ENCODE results near the gene UBTF. TPM values are rescaled to one million over a fixed set of nuclear protein-coding genes. Genes with fewer than 3 reads are reported as not detected.

Gene UBTF
- total and polyA plus RNA-seq, 5 donors from 2014 or later: 22.3 to 104 (median 27.4) TPM

- Mint-ChIP-seq H3K27ac (peak overlapping the region in 1 of 3 donors; percentile 62), H3K9me3 (no peaks in the 10 kb centered on the region), H3K4me3 (no peak overlapping the region), H3K4me1 (peaks cover 0 to 11% (median 9%) of the 10 kb centered on the region in 4 donors), H3K36me3 (no peaks in the 10 kb centered on the region), H3K27me3 (no peaks in the 10 kb centered on the region)
- Histone ChIP-seq H3K36me3 (ENCODE audit: control insufficient read depth, insufficient read depth, low read length) (no peaks in the 10 kb centered on the region), H3K4me1 (ENCODE audit: control insufficient read depth, insufficient read depth, low read length, poor library complexity, severe bottlenecking) (no peaks in the 10 kb centered on the region), H3K9me3 (ENCODE audit: control insufficient read depth in 2 of 2, low read length in 2 of 2) (no peaks in the 10 kb centered on the region), H3K27ac (ENCODE audit: insufficient read depth, low read length, poor library complexity, severe bottlenecking) (no peak overlapping the region), H3K27me3 (ENCODE audit: control insufficient read depth, insufficient read depth, low read length) (no peaks in the 10 kb centered on the region), H3K4me3 (ENCODE audit: low read depth, low read length) (no peak overlapping the region)
- DNase-seq (no peak), ATAC-seq (ENCODE audit: low read depth in 2 of 2) (no peak)
Observed at GRCh38 chr17:44167181-44167861, 52.2 kb downstream of the UBTF start.

- Histone ChIP-seq H3K27me3 (ENCODE audit: control insufficient read depth, insufficient read depth, low read length) (no peaks in the 10 kb centered on the region), H3K27ac (ENCODE audit: insufficient read depth, low read length, poor library complexity, severe bottlenecking) (no peak overlapping the region), H3K9me3 (ENCODE audit: control insufficient read depth in 2 of 2, low read length in 2 of 2) (no peaks in the 10 kb centered on the region), H3K4me1 (ENCODE audit: control insufficient read depth, insufficient read depth, low read length, poor library complexity, severe bottlenecking) (peaks cover 6% of the 10 kb centered on the region), H3K4me3 (ENCODE audit: low read depth, low read length) (no peak overlapping the region), H3K36me3 (ENCODE audit: control insufficient read depth, insufficient read depth, low read length) (no peaks in the 10 kb centered on the region)
- no peaks in the 10 kb centered on the region for H3K9me3 Mint-ChIP-seq
- ATAC-seq (ENCODE audit: low read depth in 2 of 2) (no peak), DNase-seq (no peak)
- no peaks in the 10 kb centered on the region for H3K36me3 Mint-ChIP-seq
- no peaks in the 10 kb centered on the region for H3K27me3 Mint-ChIP-seq
- no peak overlapping the region for H3K4me3 Mint-ChIP-seq
- H3K27ac Mint-ChIP-seq: no peak overlapping the region
- H3K4me1 Mint-ChIP-seq: peaks cover 4 to 16% (median 12%) of the 10 kb centered on the region in 4 donors
Observed at GRCh38 chr17:44164476-44164875, 55.0 kb downstream of the UBTF start.

GRCh38 chr17:44159519-44160210, 59.8 kb downstream of the UBTF start:
- peaks cover 9% of the 10 kb centered on the region for H3K4me1 ChIP-seq (ENCODE audit: control insufficient read depth, insufficient read depth, low read length, poor library complexity, severe bottlenecking)
- H3K9me3 Mint-ChIP-seq: no peaks in the 10 kb centered on the region
- no peaks in the 10 kb centered on the region for H3K27me3 ChIP-seq (ENCODE audit: control insufficient read depth, insufficient read depth, low read length)
- H3K4me3 Mint-ChIP-seq: peak overlapping the region in 3 of 4 donors; percentile 7 to 58 (median 48)
- H3K36me3 ChIP-seq (ENCODE audit: control insufficient read depth, insufficient read depth, low read length): no peaks in the 10 kb centered on the region
- H3K4me3 ChIP-seq (ENCODE audit: low read depth, low read length): peak overlapping the region; percentile 64
- H3K27ac Mint-ChIP-seq: peak overlapping the region; percentile 67 to 82 (median 81)
- DNase-seq: peak; percentile 47 to 68 (median 58)
- H3K36me3 Mint-ChIP-seq: no peaks in the 10 kb centered on the region
- H3K27me3 Mint-ChIP-seq: no peaks in the 10 kb centered on the region
- H3K9me3 ChIP-seq (ENCODE audit: control insufficient read depth in 2 of 2, low read length in 2 of 2): no peaks in the 10 kb centered on the region
- ATAC-seq (ENCODE audit: low read depth in 2 of 2): peak; percentile 81 to 82
- peaks cover 6 to 9% (median 7%) of the 10 kb centered on the region in 4 donors for H3K4me1 Mint-ChIP-seq
- peak overlapping the region; percentile 71 for H3K27ac ChIP-seq (ENCODE audit: insufficient read depth, low read length, poor library complexity, severe bottlenecking)

GRCh38 chr17:44155488-44155887, 64.0 kb downstream of the UBTF start:
- Histone ChIP-seq H3K36me3 (ENCODE audit: control insufficient read depth, insufficient read depth, low read length) (no peaks in the 10 kb centered on the region), H3K4me3 (ENCODE audit: low read depth, low read length) (no peak overlapping the region), H3K27ac (ENCODE audit: insufficient read depth, low read length, poor library complexity, severe bottlenecking) (no peak overlapping the region), H3K9me3 (ENCODE audit: control insufficient read depth in 2 of 2, low read length in 2 of 2) (no peaks in the 10 kb centered on the region), H3K27me3 (ENCODE audit: control insufficient read depth, insufficient read depth, low read length) (no peaks in the 10 kb centered on the region), H3K4me1 (ENCODE audit: control insufficient read depth, insufficient read depth, low read length, poor library complexity, severe bottlenecking) (peaks cover 9% of the 10 kb centered on the region)
- Mint-ChIP-seq H3K36me3 (no peaks in the 10 kb centered on the region), H3K27ac (peak overlapping the region in 1 of 3 donors; percentile 36), H3K4me1 (peaks cover 6 to 9% (median 7%) of the 10 kb centered on the region in 4 donors), H3K27me3 (no peaks in the 10 kb centered on the region), H3K9me3 (no peaks in the 10 kb centered on the region), H3K4me3 (no peak overlapping the region)
- DNase-seq (no peak), ATAC-seq (ENCODE audit: low read depth in 2 of 2) (no peak)

Other genes with a start within 250 kb of the UBTF start
- 0.39 TPM for gene NAGS, start 215.1 kb downstream of the UBTF start, total RNA-seq
- 1 to 10 TPM; 1.2 to 1.9 (median 1.3) TPM for gene NAGS, start 215.1 kb downstream of the UBTF start, polyA plus RNA-seq
- gene TMEM101, start 204.7 kb downstream of the UBTF start, total RNA-seq: 15.8 TPM
- 10 to 100 TPM; 40.7 to 44.9 (median 41.3) TPM for gene TMEM101, start 204.7 kb downstream of the UBTF start, polyA plus RNA-seq
- gene LSM12, start 153.0 kb downstream of the UBTF start, total RNA-seq: 42.6 TPM
- gene LSM12, start 153.0 kb downstream of the UBTF start, polyA plus RNA-seq: 10 to 100 TPM; 69.8 to 83.7 (median 72.6) TPM
- gene G6PC3, start 148.9 kb downstream of the UBTF start, total RNA-seq: 10.7 TPM
- 10 to 100 TPM; 15.0 to 21.5 (median 16.5) TPM for gene G6PC3, start 148.9 kb downstream of the UBTF start, polyA plus RNA-seq
- 69.1 TPM for gene HDAC5, start 96.0 kb downstream of the UBTF start, total RNA-seq
- 10 to 100 TPM; 10.6 to 16.4 (median 13.0) TPM for gene HDAC5, start 96.0 kb downstream of the UBTF start, polyA plus RNA-seq
- 9.2 TPM for gene HROB, start 77.7 kb downstream of the UBTF start, total RNA-seq
- gene HROB, start 77.7 kb downstream of the UBTF start, polyA plus RNA-seq: under 1 TPM; 0.16 to 0.67 (median 0.38) TPM
- not detected for gene ASB16, start 49.0 kb downstream of the UBTF start, total RNA-seq
- gene ASB16, start 49.0 kb downstream of the UBTF start, polyA plus RNA-seq: under 1 TPM in 2 of 4 donors, not detected in 2; 0.09 to 0.16 TPM
- 67.7 TPM for gene TMUB2, start 32.7 kb downstream of the UBTF start, total RNA-seq
- gene TMUB2, start 32.7 kb downstream of the UBTF start, polyA plus RNA-seq: 10 to 100 TPM; 31.7 to 43.7 (median 34.5) TPM
- gene ATXN7L3, start 19.8 kb downstream of the UBTF start, total RNA-seq: 103 TPM
- gene ATXN7L3, start 19.8 kb downstream of the UBTF start, polyA plus RNA-seq: 10 to 100 TPM; 10.3 to 16.1 (median 12.6) TPM
- gene SLC4A1, start 48.5 kb upstream of the UBTF start, total RNA-seq: not detected
- not detected for gene SLC4A1, start 48.5 kb upstream of the UBTF start, polyA plus RNA-seq
- 0.27 TPM for gene RUNDC3A, start 88.9 kb upstream of the UBTF start, total RNA-seq
- under 1 TPM in 1 of 4 donors, not detected in 3; 0.96 TPM for gene RUNDC3A, start 88.9 kb upstream of the UBTF start, polyA plus RNA-seq
- gene SLC25A39, start 105.1 kb upstream of the UBTF start, total RNA-seq: 64.7 TPM
- gene SLC25A39, start 105.1 kb upstream of the UBTF start, polyA plus RNA-seq: 100 to 1,000 TPM in 1 of 4 donors, 10 to 100 TPM in 3; 93.8 to 112 (median 98.4) TPM
- gene GRN, start 125.6 kb upstream of the UBTF start, total RNA-seq: 24.3 TPM
- 10 to 100 TPM; 29.1 to 39.4 (median 33.7) TPM for gene GRN, start 125.6 kb upstream of the UBTF start, polyA plus RNA-seq
- 0.25 TPM for gene FAM171A2, start 144.2 kb upstream of the UBTF start, total RNA-seq
- gene FAM171A2, start 144.2 kb upstream of the UBTF start, polyA plus RNA-seq: under 1 TPM in 2 of 4 donors, not detected in 2; 0.07 to 0.09 TPM
- gene ITGA2B, start 170.0 kb upstream of the UBTF start, total RNA-seq: 19.5 TPM
- not detected for gene ITGA2B, start 170.0 kb upstream of the UBTF start, polyA plus RNA-seq

All from CD4-positive, CD25-positive, alpha-beta regulatory T cell (primary cell).